GM19324 (cell line): ENCODE results near the gene SLC16A8.

ENCODE experiments used
- ATAC-seq: cut with Tn5 transposase; IDR thresholded peaks from one replicate; pipeline ENCODE4 v1.9.1; 2021; ENCODE audit warnings: mild to moderate bottlenecking, moderate library complexity; ENCODE audit not compliant: unreplicated experiment, low FRiP score

SLC16A8 gene

GRCh38 chr22:38074181-38075104 is 9.5 kb downstream of the SLC16A8 start:
- ATAC-seq = no peak

- ATAC-seq = no peak
Measured at GRCh38 chr22:38073150-38074130, 10.5 kb downstream of the SLC16A8 start.

- ATAC-seq = no peak
Measured at GRCh38 chr22:38072322-38073149, 11.4 kb downstream of the SLC16A8 start.

GRCh38 chr22:38071421-38072321 is 12.3 kb downstream of the SLC16A8 start:
- ATAC-seq = no peak

- no peak for ATAC-seq
Measured at GRCh38 chr22:38070250-38070921, 13.6 kb downstream of the SLC16A8 start.

GRCh38 chr22:38069372-38070249 is 14.4 kb downstream of the SLC16A8 start:
- no peak for ATAC-seq

GRCh38 chr22:38068641-38069371 is 15.2 kb downstream of the SLC16A8 start:
- no peak for ATAC-seq

GRCh38 chr22:38067761-38068360 is 16.1 kb downstream of the SLC16A8 start:
- no peak for ATAC-seq

- no peak for ATAC-seq
Measured at GRCh38 chr22:38067028-38067415, 17.0 kb downstream of the SLC16A8 start.

GRCh38 chr22:38066381-38067027 is 17.5 kb downstream of the SLC16A8 start:
- no peak for ATAC-seq

GRCh38 chr22:38065539-38065938 is 18.4 kb downstream of the SLC16A8 start:
- no peak for ATAC-seq

- no peak for ATAC-seq
Measured at GRCh38 chr22:38062791-38063190, 21.2 kb downstream of the SLC16A8 start.

- ATAC-seq = no peak
Measured at GRCh38 chr22:38056969-38057891, 26.8 kb downstream of the SLC16A8 start, which contains the start of gene PICK1. PICK1 (plus strand) TSS chr22:38057404; CDS start chr22:38057810, 406 bp downstream.

GRCh38 chr22:38051900-38052862 is 31.8 kb downstream of the SLC16A8 start:
- no peak for ATAC-seq
